ENCODE data around the gene AMPD3. TPM values are rescaled to one million over a fixed set of nuclear protein-coding genes. Genes with fewer than 3 reads are reported as not detected.

AMPD3 gene
- total and polyA plus RNA-seq, 2 donors (not counting 3 experiments of a cell fraction or from before 2014, with no cell fraction given): 1.4 to 2.5 TPM

- H3K36me3 ChIP-seq (ENCODE audit: control insufficient read depth in 2 of 2, extremely low read depth in 1 of 2, insufficient read depth in 2 of 2, low read length in 2 of 2): no peaks in the 10 kb centered on the region
- H3K27me3 ChIP-seq (ENCODE audit: control insufficient read depth in 2 of 2, insufficient read depth in 2 of 2, low read length in 2 of 2): no peaks in the 10 kb centered on the region
- H4K20me1 ChIP-seq (replicated peaks; ENCODE audit: control insufficient read depth, extremely low read depth, insufficient read depth, low read length): no peaks in the 10 kb centered on the region
- H3K4me3 ChIP-seq (replicated peaks in 1 of 3; ENCODE audit: insufficient read depth in 1 of 3, low read depth in 1 of 3, low read length in 3 of 3): no peak overlapping the region
- POLR2A ChIA-PET: no interaction called here
- no peak overlapping the region for H2AFZ ChIP-seq (ENCODE audit: low read depth, low read length)
- FAIRE-seq (no peak), DNase-seq (ENCODE audit: low read depth, low spot score) (no peak)
- no peak overlapping the region for H3K27ac ChIP-seq (ENCODE audit: insufficient read depth, low read depth, low read length)
- no peaks in the 10 kb centered on the region for H3K9me1 ChIP-seq (replicated peaks; ENCODE audit: control insufficient read depth, extremely low read depth, insufficient read depth, low read length)
- no peaks in the 10 kb centered on the region for H3K79me2 ChIP-seq (ENCODE audit: control insufficient read depth, insufficient read depth, low read length)
- no TSS peak for BruUV-seq (replicated peaks)
- CTCF ChIA-PET: no interaction called here
- no peak overlapping the region for H3K9ac ChIP-seq (replicated peaks; ENCODE audit: extremely low read depth, insufficient read depth, low read length)
- TF ChIP-seq MAX (IDR thresholded peaks at IDR 0.05; ENCODE audit: insufficient read depth, insufficient read length) (peak; percentile 4), JUN (IDR thresholded peaks at IDR 0.05; ENCODE audit: borderline replicate concordance, insufficient read depth, insufficient read length, low read depth) (no peak), FOS (IDR thresholded peaks at IDR 0.05; ENCODE audit: borderline replicate concordance, insufficient read depth, low read length) (no peak), CTCF (IDR thresholded peaks at IDR 0.05; ENCODE audit: extremely low read depth in 1 of 2, insufficient read depth in 1 of 2, low read depth in 1 of 2, low read length in 2 of 2) (no peak), POLR2AphosphoS5 (IDR thresholded peaks at IDR 0.05; ENCODE audit: insufficient read depth, low read depth, low read length) (no peak), POLR2A (IDR thresholded peaks at IDR 0.05; ENCODE audit: low read depth, low read length) (no peak), GATA2 (IDR thresholded peaks at IDR 0.05; ENCODE audit: insufficient read depth, insufficient read length, low read depth, low read length) (no peak)
- no peaks in the 10 kb centered on the region for H3K9me3 ChIP-seq (replicated peaks; ENCODE audit: control insufficient read depth, insufficient read depth, low read length)
- intact Hi-C loops (cut with micrococcal nuclease): no loop called here
- H3K4me1 ChIP-seq (ENCODE audit: control insufficient read depth, extremely low read depth, insufficient read depth, low read length): peaks cover 4% of the 10 kb centered on the region
- H3K4me2 ChIP-seq (ENCODE audit: insufficient read depth, low read length): no peak overlapping the region
- dilution Hi-C loops (cut with MboI; ENCODE audit: extremely low pct_ligation_motif_present, low sequenced_read_pairs): no loop called here
Measured at GRCh38 chr11:10499874-10500601, 45.0 kb downstream of the AMPD3 start.

All from endothelial cell of umbilical vein (primary cell).